Right hindlimb (tissue), 1 donor: ENCODE results near the gene MCF2L.

Experiments
- DNase-seq: peaks from one replicate; pipeline ENCODE4 v3.0.0-alpha.2; 2018

The MCF2L gene

GRCh38 chr13:113118261-113119021 lies 149.4 kb downstream of the MCF2L start:
- peak; percentile 11 for DNase-seq

GRCh38 chr13:113119166-113119821 lies 150.3 kb downstream of the MCF2L start:
- no peak for DNase-seq

- no peak for DNase-seq
Measured at GRCh38 chr13:113119822-113120189, 150.8 kb downstream of the MCF2L start.

DNA sequence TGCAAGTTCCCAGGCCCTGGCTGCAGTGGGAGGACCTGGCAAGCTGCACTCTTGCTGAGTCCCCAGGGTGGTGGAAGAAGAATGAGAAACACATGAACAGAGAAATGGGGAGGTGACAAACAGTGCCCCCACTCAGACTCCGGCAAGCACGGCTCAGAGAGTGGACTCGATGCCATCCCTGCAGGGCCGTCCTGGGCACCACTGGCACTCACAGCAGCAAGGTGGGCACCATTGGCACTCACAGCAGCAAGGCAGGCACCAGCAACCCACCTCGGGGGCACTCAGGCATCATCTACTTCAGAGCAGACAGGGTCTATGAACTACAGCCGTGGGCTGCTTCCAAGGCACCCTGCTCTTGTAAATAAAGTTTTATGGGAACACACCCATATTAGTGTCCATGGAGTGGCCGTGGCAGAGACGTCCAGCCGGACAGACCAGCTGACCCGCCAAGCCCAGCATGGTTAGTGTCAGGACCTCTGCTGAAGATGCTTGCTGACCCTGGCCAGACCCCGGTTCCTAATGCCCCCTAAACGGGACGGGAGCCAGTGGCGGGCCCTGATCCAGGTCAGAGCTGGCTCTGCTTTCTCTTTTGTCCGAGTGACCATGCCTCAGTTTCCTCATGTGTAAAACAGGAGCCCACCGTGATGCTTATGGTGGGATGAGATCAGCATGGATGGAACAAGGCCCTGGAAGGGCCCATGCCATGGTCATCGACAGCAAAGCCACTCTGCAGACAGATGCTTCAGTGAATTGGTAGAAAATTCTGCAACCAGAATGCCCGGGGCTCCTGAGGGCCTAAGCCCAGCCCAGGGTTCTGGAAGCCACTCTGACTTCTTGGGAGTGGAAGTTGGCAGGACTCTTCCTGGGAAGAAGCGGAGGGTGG lies 151.5 kb downstream of the MCF2L start:
- DNase-seq: no peak

GRCh38 chr13:113121183-113121927 lies 152.3 kb downstream of the MCF2L start:
- no peak for DNase-seq

- DNase-seq: no peak
Measured at GRCh38 chr13:113121928-113122471, 153.0 kb downstream of the MCF2L start.

DNA sequence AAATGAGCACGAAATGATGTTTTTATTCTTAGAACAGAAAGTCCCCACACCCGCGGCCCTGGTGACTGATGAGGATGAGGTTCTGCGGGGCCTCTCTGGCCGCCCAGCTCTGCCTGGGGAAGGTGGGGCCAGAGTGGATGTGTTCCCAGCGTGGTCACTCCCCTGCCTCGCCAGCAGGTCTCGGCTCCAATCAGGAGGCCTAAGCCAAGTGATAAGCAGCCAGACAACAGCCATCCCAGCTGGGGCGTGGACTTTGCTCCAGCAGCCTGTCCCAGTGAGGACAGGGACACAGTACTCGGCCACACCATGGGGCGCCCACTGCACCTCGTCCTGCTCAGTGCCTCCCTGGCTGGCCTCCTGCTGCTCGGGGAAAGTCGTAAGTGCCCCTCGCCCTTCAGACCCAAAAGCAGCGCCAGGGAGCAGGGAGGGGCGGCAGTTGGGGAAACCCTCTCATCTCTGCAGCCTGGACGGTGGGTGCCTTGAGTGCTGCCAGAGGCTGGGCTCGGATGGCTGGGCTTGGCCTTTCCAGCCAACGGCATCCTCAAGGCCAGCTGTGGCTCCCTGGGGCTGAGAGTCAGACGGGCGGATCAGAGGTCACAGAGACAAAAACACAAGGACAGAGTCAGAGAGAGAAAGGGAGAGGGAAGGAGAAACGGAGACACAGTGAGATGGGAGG lies 153.7 kb downstream of the MCF2L start, which contains the start of gene F10:
Gene F10, plus strand, starts transcription at position 250 of the 676 bp plus-strand sequence. Its CDS starts 57 bp downstream, at position 307.
- peak; percentile 75 for DNase-seq

DNA sequence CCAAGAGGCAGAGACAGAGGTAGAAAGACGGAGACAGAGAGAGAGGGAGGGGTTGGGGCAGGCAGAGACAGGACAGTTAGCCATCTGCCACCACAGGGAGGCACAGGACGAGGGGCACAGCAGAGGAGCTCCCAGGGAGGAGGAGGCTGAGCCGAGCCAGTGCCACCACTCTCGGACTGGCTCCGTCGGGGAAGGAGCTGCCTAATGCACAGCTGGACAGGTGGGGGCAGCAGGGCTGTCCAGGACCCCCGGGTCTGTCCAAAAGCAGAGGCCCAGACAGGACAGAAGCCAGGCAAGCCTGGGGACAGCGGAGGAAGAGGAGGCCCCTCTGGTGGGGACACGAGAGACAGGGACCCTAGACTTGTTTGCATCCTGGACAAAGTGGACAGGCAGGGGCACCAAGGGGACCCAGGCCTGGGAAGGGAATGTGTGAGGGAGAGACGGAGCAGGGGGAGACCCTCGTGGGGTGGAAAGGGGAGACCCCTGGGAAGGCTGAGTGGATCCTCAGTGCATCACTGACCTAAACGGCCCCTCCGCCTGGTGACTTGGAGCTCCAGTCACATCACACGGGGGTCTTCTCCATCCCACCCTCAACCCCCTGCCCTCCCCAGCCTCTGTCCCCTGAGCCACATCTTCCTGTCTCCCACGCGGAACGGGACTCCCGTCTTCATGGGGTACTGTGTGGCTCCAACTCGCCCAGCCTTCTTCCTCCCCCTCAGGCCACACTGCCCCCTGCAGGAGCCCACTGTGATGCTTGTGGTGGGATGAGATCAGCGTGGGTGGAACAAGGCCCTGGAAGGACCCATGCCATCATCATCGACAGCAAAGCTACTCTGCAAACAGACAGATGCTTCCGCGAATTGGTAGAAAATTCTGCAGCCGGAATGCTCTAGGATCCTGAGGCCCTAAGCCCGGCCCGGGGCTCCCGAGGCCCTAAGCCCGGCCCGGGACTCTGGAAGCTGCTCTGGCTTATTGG lies 154.5 kb downstream of the MCF2L start:
- no peak for DNase-seq

DNA sequence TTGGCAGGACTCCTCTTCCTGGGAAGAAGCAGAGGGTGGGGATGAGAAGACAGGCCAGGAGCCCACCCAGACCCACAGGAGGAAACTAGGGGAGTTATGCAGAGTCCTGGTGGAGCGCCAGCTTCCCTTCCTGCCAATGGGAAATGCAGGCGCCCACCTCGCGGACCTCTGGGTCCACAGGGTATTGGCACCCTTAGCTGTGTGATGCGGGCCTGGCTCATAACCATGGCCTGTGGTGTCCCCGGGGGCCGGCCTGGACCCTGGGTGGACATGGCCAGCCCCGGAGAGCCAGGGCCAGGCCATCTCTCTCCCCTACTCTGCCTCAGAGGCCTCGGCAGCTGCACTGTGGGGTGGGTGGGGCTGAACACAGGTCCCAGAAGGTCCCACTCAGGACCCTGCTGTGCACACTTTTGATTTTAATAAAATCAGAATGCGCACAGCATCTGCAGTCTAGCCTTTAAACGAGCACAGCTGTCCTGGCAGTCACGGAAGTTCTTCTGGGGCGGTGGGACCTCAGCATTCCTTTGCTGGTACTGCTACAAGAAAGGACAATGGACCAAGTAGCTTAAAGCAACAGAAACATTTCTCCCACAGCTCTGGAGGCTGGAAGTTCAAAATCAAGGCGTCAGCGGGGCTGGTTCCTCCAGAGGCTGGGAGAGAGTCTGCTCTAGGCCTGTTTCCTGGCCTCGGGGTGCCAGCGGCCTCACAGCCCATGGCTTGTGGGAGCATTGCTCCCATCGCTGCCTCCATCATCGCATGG lies 155.4 kb downstream of the MCF2L start:
- DNase-seq: no peak

DNA sequence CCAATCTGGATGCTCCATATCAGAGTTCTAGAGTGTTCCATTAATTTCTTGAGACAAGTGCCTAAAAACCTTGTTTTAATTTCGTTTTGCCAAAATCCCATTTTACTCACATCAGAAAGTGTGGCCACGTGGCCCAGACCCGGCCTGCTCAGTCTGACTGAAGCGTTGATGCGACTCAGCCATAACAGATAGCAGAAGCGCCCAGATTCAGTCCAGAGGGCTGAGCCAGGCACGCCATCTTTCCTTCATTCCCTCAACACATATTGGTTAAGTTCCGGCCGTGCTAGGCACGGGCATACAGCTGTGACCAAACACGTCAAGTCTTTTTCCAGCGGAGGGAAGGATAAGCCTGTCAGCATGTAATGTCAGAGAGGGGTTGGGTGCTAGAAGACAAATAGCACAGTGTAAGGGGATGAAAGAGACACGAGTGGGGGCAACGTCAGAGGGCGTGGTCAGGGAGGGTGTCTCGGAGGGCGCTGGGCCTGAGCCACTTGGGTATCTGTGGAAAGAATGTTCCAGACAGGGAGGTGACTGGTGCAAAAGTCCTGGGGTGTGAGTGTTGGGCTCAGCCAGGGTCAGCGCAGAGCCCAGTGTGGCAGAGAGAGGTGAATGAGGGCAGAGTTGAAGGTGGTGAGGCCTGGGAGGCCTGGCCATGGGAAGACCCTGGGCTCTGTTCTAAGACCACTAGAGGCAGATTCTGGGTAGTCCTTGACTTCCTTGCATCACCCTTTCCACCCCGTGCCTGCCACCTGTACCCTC lies 156.7 kb downstream of the MCF2L start:
- no peak for DNase-seq

DNA sequence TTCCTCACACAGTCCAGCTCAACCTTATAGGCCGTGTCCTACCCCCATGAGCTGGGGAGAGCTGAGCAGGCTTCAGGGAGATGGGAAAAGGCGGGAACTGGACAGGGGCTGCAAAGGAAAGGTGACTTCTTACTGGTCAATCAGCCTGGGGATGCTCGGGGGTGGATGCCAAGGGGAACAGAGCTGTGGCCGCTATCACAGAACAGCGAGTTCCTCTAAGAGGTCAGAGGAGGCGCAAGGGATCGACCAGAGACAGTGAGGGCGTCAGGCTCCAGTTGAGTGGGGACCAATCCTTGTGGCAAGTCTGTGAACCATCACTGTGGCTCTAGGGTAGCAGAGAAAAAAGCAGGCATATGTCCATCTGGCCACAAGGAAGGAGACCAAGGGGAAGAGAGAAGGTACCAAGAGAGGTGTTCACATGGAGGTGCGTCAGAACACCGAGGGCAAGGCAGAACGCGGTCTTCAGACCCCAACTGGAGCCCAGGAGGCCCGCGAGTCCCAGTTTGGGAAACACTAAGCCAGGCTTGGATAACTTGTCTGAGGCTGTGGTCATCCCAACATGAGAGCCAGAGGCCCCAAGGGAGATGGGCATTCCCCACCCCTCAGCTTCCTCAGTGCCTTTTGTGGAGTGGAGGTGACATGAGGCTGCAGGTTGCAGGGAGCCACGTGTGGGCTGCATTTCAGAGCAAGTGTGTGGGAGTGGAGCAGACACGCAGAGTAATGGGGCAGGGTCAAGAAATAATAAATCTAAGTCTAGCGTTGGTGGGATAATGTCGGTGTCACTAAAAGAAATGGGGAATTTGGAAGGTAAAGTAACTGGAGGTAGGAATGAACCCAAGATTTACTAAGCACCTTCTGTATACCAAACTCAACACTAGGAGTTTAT lies 157.5 kb downstream of the MCF2L start:
- DNase-seq: no peak

- no peak for DNase-seq
Measured at GRCh38 chr13:113129480-113129879, 160.5 kb downstream of the MCF2L start.

GRCh38 chr13:113129921-113130750 lies 161.1 kb downstream of the MCF2L start:
- peak; percentile 34 for DNase-seq

GRCh38 chr13:113135281-113135760 lies 166.3 kb downstream of the MCF2L start:
- DNase-seq: no peak

DNA sequence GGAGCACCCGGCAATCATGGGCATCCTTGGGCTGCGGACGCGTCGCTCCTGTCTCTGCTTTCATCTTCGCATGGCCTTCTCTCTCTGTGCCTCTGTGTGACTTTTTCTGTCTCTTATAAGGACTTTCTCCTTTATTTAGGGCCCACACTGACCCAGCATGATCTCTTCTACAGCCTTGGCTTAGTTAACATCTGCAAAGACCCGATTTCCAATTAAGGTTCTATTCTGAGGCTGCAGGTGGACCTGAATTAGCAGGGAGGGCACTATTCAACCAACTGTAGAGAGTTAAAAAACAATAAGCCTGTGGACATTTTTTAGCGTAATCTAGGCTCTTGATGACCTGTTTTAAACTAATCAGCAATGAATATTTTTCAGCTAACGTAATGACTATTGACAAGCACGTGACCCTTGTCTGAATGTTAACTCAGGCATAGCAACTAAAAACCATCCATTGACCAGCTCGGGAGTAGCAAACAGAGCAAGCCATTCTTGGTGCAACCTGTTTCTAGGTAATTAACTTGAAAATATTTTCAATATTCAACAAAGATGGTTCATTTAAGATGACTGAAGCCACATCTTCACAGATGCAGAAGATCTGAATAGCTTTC lies 168.8 kb downstream of the MCF2L start:
- no peak for DNase-seq
